ENCODE data around the gene IL22RA2. TPM values are rescaled to one million over a fixed set of nuclear protein-coding genes. Genes with fewer than 3 reads are reported as not detected.
"Not testable (repeated sequence)": the region's sequence is repeated elsewhere in the genome, so short reads cannot be mapped to it uniquely, and the experiment has no call there.

Gene IL22RA2
- polyA plus RNA-seq, result 0.16 TPM
- long read RNA-seq, donor 1, result 0 reads
- long read RNA-seq, donor 2, result 0 reads
- long read RNA-seq, donor 3, result 0 reads
- long read RNA-seq, donor 4, result 0 reads
- long read RNA-seq, donor 5, result 0 reads
- long read RNA-seq, donor 6, result 0 reads
- long read RNA-seq, donor 7, result 0 reads
- long read RNA-seq, donor 8, result 0 reads
- long read RNA-seq, donor 9, result 0 reads
- long read RNA-seq, donor 10, result 0 reads
- long read RNA-seq, donor 11, result 0 reads

- Histone ChIP-seq H3K4me3 (ENCODE audit: low read length) (no peak within 1 kb of the TSS), H3K4me1 (ENCODE audit: control insufficient read depth, insufficient read depth, low read length) (no peaks in the 10 kb centered on the region), H3K27ac (ENCODE audit: low read length) (no peak within 1 kb of the TSS), H3K36me3 (ENCODE audit: control insufficient read depth, insufficient read depth, low read length) (no peaks in the 10 kb centered on the region), H3K27me3 (ENCODE audit: control insufficient read depth, insufficient read depth, low read length) (no peaks in the 10 kb centered on the region), H3K9me3 (ENCODE audit: control insufficient read depth, low read depth, low read length) (no peaks in the 10 kb centered on the region)
- DNase-seq, result no peak
- 100% methylated on average over 1 of the region's 4 CpGs for WGBS (ENCODE audit: insufficient coverage, low lambda C conversion rate)
Observed at GRCh38 chr6:137173501-137173900, at the start of gene IL22RA2. Gene IL22RA2 (minus strand): TSS chr6:137173644. CDS start chr6:137161749, 11,895 bp downstream.

GRCh38 chr6:137222381-137222780, 48.9 kb upstream of the IL22RA2 start:
- H3K4me3 ChIP-seq (ENCODE audit: low read length), result no peak overlapping the region
- no peaks in the 10 kb centered on the region for H3K36me3 ChIP-seq (ENCODE audit: control insufficient read depth, insufficient read depth, low read length)
- no peak for DNase-seq
- 90% methylated on average over 2 of the region's 3 CpGs for WGBS (ENCODE audit: insufficient coverage, low lambda C conversion rate)
- H3K4me1 ChIP-seq (ENCODE audit: control insufficient read depth, insufficient read depth, low read length), result peaks cover 12% of the 10 kb centered on the region
- H3K27ac ChIP-seq (ENCODE audit: low read length), result no peak overlapping the region
- no peaks in the 10 kb centered on the region for H3K27me3 ChIP-seq (ENCODE audit: control insufficient read depth, insufficient read depth, low read length)
- no peaks in the 10 kb centered on the region for H3K9me3 ChIP-seq (ENCODE audit: control insufficient read depth, low read depth, low read length)

GRCh38 chr6:137219664-137220252, 46.3 kb upstream of the IL22RA2 start:
- Histone ChIP-seq H3K36me3 (ENCODE audit: control insufficient read depth, insufficient read depth, low read length) (no peaks in the 10 kb centered on the region), H3K27ac (ENCODE audit: low read length) (peak overlapping the region; percentile 92), H3K9me3 (ENCODE audit: control insufficient read depth, low read depth, low read length) (no peaks in the 10 kb centered on the region), H3K4me3 (ENCODE audit: low read length) (peak overlapping the region; percentile 66), H3K27me3 (ENCODE audit: control insufficient read depth, insufficient read depth, low read length) (no peaks in the 10 kb centered on the region), H3K4me1 (ENCODE audit: control insufficient read depth, insufficient read depth, low read length) (peaks cover 13% of the 10 kb centered on the region)
- DNase-seq, result no peak
- 42% methylated on average over 5 of the region's 6 CpGs for WGBS (ENCODE audit: insufficient coverage, low lambda C conversion rate)

- Histone ChIP-seq H3K9me3 (ENCODE audit: control insufficient read depth, low read depth, low read length) (no peaks in the 10 kb centered on the region), H3K27ac (ENCODE audit: low read length) (peak within 1 kb of the TSS; percentile 92), H3K27me3 (ENCODE audit: control insufficient read depth, insufficient read depth, low read length) (no peaks in the 10 kb centered on the region), H3K36me3 (ENCODE audit: control insufficient read depth, insufficient read depth, low read length) (peaks cover 4% of the 10 kb centered on the region), H3K4me1 (ENCODE audit: control insufficient read depth, insufficient read depth, low read length) (peaks cover 17% of the 10 kb centered on the region), H3K4me3 (ENCODE audit: low read length) (peak within 1 kb of the TSS; percentile 66)
- DNase-seq, result peak; percentile 98
- 0% methylated on average over 1 of the region's 64 CpGs for WGBS (ENCODE audit: insufficient coverage, low lambda C conversion rate)
Observed at GRCh38 chr6:137218917-137219663, 45.6 kb upstream of the IL22RA2 start, which contains the start of gene IFNGR1. Gene IFNGR1 (minus strand): TSS chr6:137219385. CDS start chr6:137219327, 58 bp downstream.

- peaks cover 4% of the 10 kb centered on the region for H3K36me3 ChIP-seq (ENCODE audit: control insufficient read depth, insufficient read depth, low read length)
- peak overlapping the region; percentile 92 for H3K27ac ChIP-seq (ENCODE audit: low read length)
- H3K9me3 ChIP-seq (ENCODE audit: control insufficient read depth, low read depth, low read length), result no peaks in the 10 kb centered on the region
- DNase-seq, result peak; percentile 62 to 82
- no CpG with 5 or more reads among the region's 13 CpGs for WGBS (ENCODE audit: insufficient coverage, low lambda C conversion rate)
- no peaks in the 10 kb centered on the region for H3K27me3 ChIP-seq (ENCODE audit: control insufficient read depth, insufficient read depth, low read length)
- H3K4me1 ChIP-seq (ENCODE audit: control insufficient read depth, insufficient read depth, low read length), result peaks cover 19% of the 10 kb centered on the region
- peak overlapping the region; percentile 66 for H3K4me3 ChIP-seq (ENCODE audit: low read length)
Observed at GRCh38 chr6:137218473-137218916, 45.1 kb upstream of the IL22RA2 start.

GRCh38 chr6:137217801-137218472, 44.5 kb upstream of the IL22RA2 start:
- peak overlapping the region; percentile 66 for H3K4me3 ChIP-seq (ENCODE audit: low read length)
- 0% methylated on average over 3 of the region's 12 CpGs for WGBS (ENCODE audit: insufficient coverage, low lambda C conversion rate)
- peak overlapping the region; percentile 92 for H3K27ac ChIP-seq (ENCODE audit: low read length)
- H3K9me3 ChIP-seq (ENCODE audit: control insufficient read depth, low read depth, low read length), result no peaks in the 10 kb centered on the region
- peaks cover 19% of the 10 kb centered on the region for H3K4me1 ChIP-seq (ENCODE audit: control insufficient read depth, insufficient read depth, low read length)
- peaks cover 4% of the 10 kb centered on the region for H3K36me3 ChIP-seq (ENCODE audit: control insufficient read depth, insufficient read depth, low read length)
- DNase-seq, result peak; percentile 69 to 81
- H3K27me3 ChIP-seq (ENCODE audit: control insufficient read depth, insufficient read depth, low read length), result no peaks in the 10 kb centered on the region

- Histone ChIP-seq H3K36me3 (ENCODE audit: control insufficient read depth, insufficient read depth, low read length) (peaks cover 4% of the 10 kb centered on the region), H3K9me3 (ENCODE audit: control insufficient read depth, low read depth, low read length) (no peaks in the 10 kb centered on the region), H3K4me1 (ENCODE audit: control insufficient read depth, insufficient read depth, low read length) (peaks cover 19% of the 10 kb centered on the region), H3K27ac (ENCODE audit: low read length) (peak overlapping the region; percentile 92), H3K27me3 (ENCODE audit: control insufficient read depth, insufficient read depth, low read length) (no peaks in the 10 kb centered on the region), H3K4me3 (ENCODE audit: low read length) (peak overlapping the region; percentile 66)
- peak in 1 of 2 donors; percentile 49 for DNase-seq
- no CpG with 5 or more reads among the region's 12 CpGs for WGBS (ENCODE audit: insufficient coverage, low lambda C conversion rate)
Observed at GRCh38 chr6:137216875-137217553, 43.6 kb upstream of the IL22RA2 start.

- H3K4me3 ChIP-seq (ENCODE audit: low read length), result peak overlapping the region; percentile 66
- peaks cover 4% of the 10 kb centered on the region for H3K36me3 ChIP-seq (ENCODE audit: control insufficient read depth, insufficient read depth, low read length)
- peaks cover 19% of the 10 kb centered on the region for H3K4me1 ChIP-seq (ENCODE audit: control insufficient read depth, insufficient read depth, low read length)
- H3K27ac ChIP-seq (ENCODE audit: low read length), result peak overlapping the region; percentile 92
- H3K9me3 ChIP-seq (ENCODE audit: control insufficient read depth, low read depth, low read length), result no peaks in the 10 kb centered on the region
- DNase-seq, result peak in 1 of 2 donors; percentile 34
- no peaks in the 10 kb centered on the region for H3K27me3 ChIP-seq (ENCODE audit: control insufficient read depth, insufficient read depth, low read length)
Observed at GRCh38 chr6:137216106-137216505, 42.7 kb upstream of the IL22RA2 start.

- not testable (repeated sequence) for H3K4me3 ChIP-seq (ENCODE audit: low read length); DNase-seq; H3K36me3 ChIP-seq (ENCODE audit: control insufficient read depth, insufficient read depth, low read length); H3K27me3 ChIP-seq (ENCODE audit: control insufficient read depth, insufficient read depth, low read length); H3K9me3 ChIP-seq (ENCODE audit: control insufficient read depth, low read depth, low read length)
- Histone ChIP-seq H3K27ac (ENCODE audit: low read length) (peak overlapping the region; percentile 92), H3K4me1 (ENCODE audit: control insufficient read depth, insufficient read depth, low read length) (peaks cover 17% of the 10 kb centered on the region)
- WGBS (ENCODE audit: insufficient coverage, low lambda C conversion rate), result no CpG with 5 or more reads among the region's 3 CpGs
Observed at GRCh38 chr6:137215630-137216029, 42.2 kb upstream of the IL22RA2 start.

- Histone ChIP-seq H3K4me3 (ENCODE audit: low read length) (no peak overlapping the region), H3K36me3 (ENCODE audit: control insufficient read depth, insufficient read depth, low read length) (peaks cover 7% of the 10 kb centered on the region), H3K27ac (ENCODE audit: low read length) (no peak overlapping the region), H3K9me3 (ENCODE audit: control insufficient read depth, low read depth, low read length) (no peaks in the 10 kb centered on the region), H3K4me1 (ENCODE audit: control insufficient read depth, insufficient read depth, low read length) (peaks cover 10% of the 10 kb centered on the region), H3K27me3 (ENCODE audit: control insufficient read depth, insufficient read depth, low read length) (no peaks in the 10 kb centered on the region)
- WGBS (ENCODE audit: insufficient coverage, low lambda C conversion rate), result 94% methylated on average over 3 of the region's 3 CpGs
- no peak for DNase-seq
Observed at GRCh38 chr6:137214931-137215330, 41.5 kb upstream of the IL22RA2 start.

Data from large intestine (tissue), 12 donors.